ENCODE results near the gene OGDH.

DNA sequence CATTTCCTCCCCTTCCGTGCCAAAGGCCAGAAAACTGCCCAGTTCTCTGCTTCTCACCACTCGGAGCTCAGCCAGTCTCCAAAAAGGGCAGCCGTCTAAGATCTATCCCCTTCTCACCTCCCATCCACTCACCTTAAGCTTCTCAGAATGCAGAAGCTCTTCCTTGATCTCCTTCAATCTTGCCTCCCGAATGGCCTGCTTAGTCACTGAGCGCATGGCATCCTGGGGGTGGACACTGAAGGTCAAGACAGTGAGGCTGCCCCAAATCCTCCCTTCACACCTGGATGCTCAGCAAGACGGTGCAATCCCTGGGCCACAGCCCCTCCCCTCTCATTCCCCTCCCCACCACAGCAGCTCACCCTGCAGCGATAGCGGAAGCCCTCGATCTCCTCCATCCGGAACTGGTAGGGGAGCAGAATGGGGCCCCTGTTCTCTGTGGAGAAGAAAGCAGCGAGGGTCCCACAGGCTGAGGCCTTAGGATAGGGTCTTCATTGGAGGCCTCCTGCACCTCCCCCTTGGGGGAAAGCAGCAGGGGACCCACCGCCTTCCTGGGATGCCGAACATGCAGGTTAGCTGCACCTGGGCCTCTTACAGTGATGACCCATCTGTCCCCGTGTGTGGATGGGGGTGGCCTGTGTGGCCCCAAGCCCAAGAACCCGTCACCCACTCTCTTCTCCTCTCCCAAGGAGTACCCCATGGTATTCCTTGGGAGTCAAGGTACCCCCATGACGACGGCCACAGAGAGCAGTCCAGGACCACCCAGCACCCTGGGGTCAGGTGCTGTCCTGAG, 37.5 kb upstream of the OGDH start:
- TF ChIP-seq, protein P1, sequence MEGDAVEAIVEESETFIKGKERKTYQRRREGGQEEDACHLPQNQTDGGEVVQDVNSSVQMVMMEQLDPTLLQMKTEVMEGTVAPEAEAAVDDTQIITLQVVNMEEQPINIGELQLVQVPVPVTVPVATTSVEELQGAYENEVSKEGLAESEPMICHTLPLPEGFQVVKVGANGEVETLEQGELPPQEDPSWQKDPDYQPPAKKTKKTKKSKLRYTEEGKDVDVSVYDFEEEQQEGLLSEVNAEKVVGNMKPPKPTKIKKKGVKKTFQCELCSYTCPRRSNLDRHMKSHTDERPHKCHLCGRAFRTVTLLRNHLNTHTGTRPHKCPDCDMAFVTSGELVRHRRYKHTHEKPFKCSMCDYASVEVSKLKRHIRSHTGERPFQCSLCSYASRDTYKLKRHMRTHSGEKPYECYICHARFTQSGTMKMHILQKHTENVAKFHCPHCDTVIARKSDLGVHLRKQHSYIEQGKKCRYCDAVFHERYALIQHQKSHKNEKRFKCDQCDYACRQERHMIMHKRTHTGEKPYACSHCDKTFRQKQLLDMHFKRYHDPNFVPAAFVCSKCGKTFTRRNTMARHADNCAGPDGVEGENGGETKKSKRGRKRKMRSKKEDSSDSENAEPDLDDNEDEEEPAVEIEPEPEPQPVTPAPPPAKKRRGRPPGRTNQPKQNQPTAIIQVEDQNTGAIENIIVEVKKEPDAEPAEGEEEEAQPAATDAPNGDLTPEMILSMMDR (IDR thresholded peaks at IDR 0.05), result no peak
- TF ChIP-seq POLR2A (IDR thresholded peaks at IDR 0.05), result no peak

Data from testis (tissue), 2 donors.